CD1c-positive myeloid dendritic cell (primary cell): ENCODE results near the gene C6orf132.
A peak's percentile ranks its signal among the peaks of the same experiment; 100 is the strongest.

Experiments used
- DNase-seq: peaks from one replicate; pipeline ENCODE4 v3.0.0-alpha.2; 2016; ENCODE audit errors: extremely low spot score

Gene C6orf132

DNA sequence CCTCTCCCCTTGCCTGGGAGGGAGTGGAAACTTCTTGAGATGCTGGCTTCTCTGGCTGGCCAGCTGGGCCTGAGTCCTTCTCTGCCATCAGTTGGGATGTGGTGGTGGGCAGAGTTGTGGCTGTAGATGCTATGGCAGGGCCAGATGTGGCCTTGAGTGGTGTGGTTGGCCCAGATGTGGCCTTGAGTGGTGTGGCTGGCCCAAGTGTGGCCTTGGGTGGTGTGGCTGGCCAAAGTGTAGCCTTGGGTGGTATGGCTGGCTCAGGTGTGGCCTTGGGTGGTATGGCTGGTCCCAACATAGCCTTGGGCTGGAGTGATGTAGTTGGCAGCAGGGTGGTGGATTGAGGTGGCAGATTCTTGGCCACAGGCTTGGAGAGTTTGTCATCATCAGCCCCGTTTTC is 36.7 kb downstream of the C6orf132 start:
- no peak for DNase-seq

- no peak for DNase-seq
These were observed 37.2 kb downstream of the C6orf132 start for GRCh38 chr6:42105156-42105648.

GRCh38 chr6:42104804-42105125 is 37.7 kb downstream of the C6orf132 start:
- no peak for DNase-seq

- DNase-seq = peak; percentile 62
These were observed 38.2 kb downstream of the C6orf132 start for GRCh38 chr6:42104095-42104803.

- no peak for DNase-seq
These were observed 38.7 kb downstream of the C6orf132 start for GRCh38 chr6:42103753-42104094.

- no peak for DNase-seq
These were observed 39.2 kb downstream of the C6orf132 start for GRCh38 chr6:42103216-42103615.

- DNase-seq = no peak
These were observed 41.2 kb downstream of the C6orf132 start for GRCh38 chr6:42101186-42101657.

DNA sequence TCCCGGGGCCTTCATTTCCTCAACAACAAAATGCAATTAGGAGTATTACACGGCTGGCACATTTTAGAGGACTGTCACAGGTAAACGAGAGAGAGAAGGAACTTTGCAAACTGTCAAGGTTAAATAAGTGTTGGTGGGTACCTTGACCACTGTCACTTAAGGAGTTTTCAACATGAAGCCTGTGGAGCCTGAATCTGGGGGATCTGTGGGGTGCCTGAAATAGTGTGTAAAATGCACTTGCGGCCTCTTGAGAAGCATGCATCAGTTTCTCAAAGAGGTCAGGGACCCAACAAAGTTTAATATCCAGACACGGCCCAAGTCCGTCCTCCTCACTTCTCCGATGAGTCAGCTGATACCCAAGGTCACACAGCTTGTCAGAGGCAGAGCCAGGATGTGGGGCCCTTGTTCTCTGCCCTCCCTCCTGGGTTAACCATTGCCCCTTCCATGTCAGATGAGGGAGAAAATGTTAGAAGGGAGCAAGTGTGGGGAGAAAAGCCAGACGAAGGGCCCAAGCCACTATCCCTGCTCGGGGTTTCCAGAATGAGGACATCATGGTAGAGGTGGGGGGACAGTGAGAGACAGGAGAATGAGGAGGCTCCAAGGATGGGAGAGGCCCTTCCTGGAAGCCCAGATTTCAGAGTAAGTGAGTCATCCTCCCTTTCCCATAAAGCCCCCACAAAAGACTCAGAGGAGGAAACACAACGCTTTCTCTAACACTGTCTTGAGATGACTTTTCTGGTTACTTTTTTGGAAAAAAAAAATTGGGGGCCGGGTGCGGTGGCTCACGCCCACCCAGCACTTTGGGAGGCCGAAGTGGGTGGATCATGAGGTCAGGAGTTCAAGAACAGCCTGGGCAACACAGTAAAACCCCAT is 42.2 kb downstream of the C6orf132 start:
- no peak for DNase-seq

- no peak for DNase-seq
These were observed 42.9 kb downstream of the C6orf132 start for GRCh38 chr6:42099340-42100028.

- DNase-seq = no peak
These were observed 46.5 kb downstream of the C6orf132 start for GRCh38 chr6:42095776-42096541.

DNA sequence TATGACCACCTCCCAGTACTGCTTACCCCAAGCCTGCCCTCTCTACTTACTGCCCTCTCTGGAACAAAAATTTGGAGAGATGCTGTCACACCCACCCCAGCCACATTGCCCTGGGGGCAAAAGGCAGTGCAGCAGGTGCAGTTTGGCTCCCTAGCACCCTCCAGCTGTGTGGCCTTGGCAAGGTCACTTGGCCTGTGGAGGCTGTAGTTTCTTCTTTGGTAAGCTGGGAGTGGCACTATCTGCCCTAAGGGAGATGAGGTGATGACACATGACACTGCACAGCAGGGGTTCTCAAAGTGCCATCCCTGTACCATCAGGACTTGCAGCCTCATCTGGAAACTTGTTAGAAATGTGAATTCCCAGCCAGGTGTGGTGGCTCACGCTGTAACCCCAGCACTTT is 47.3 kb downstream of the C6orf132 start:
- no peak for DNase-seq

DNA sequence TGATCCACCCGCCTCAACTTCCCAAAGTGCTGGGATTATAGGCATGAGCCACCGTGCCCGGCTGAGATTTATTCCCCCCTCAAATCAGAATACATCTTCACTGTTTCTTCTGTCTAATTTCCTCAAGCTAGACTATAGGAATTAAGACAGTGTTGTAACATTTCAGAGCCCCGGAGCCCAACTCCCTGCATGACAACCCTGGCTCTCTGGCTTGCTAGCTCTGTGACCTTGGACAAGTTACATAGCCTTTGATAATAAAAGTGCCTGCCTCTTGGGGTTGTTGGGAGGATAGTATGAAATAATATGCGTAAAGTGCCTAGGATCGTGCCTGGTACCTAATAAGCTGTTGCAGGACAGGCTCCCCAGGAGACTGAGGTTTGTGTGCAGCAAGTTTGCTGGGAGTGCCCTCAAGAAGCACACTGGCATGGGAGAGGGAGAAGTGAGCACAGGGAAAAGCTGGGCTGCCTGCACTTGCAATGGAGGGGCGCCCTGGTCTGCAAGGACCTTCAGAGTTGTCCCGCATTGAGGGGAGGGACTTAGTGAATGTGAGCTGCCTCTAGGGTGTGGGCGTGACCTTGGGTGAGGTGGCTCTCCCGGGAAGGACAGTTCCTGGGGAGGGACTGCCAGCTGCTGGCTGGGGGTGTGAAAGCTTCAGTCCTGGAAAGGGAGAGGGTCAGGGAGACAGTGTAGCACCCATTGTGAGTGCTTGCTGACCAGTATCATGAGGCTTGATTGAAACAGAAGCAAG is 48.7 kb downstream of the C6orf132 start:
- no peak for DNase-seq

- no peak for DNase-seq
These were observed 50.7 kb downstream of the C6orf132 start for GRCh38 chr6:42091718-42092023.

DNA sequence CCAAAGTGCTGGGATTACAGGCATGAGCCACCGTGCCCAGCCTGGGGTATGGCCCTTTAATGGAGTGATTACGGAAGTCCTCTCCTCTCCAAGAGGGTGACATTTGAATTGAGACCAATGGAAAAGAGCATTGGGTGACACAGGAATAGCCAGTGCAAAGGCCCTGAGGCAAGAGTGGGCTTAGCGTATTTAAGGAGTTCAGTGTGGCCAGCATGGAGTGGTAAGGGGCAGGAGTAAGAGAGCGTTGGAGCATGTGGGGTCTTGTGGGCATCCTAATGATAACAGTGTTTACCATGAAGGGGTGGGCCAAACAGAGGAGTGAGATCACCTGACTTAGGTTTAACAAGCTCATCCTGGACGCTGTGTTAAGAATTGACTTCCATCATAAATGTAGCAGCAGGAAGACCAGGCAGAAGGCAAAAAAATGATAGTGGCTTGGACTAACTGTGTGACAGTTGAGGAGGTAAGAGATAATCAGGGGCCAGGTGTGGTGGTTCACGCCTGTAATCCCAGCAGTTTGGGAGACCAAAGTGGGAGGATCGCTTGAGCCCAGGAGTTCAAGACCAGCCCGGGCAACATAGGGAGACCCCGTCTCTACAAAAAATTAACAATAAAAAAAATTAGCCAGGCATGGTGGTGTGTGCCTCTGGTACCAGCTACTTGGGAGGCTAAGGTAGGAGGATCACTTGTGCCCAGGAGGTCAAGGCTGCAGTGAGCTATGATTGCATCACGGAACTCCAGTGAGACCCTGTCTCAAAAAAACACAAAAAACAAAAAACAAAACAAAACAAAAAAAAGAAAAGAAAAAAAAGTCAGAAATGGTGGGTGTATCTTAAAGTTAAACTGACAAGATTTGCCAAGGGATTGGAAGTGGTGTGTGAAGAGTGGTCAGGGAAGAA is 51.4 kb downstream of the C6orf132 start:
- DNase-seq = no peak

- no peak for DNase-seq
These were observed 54.3 kb downstream of the C6orf132 start for GRCh38 chr6:42088101-42088591.

GRCh38 chr6:42086046-42087035 is 56.1 kb downstream of the C6orf132 start:
- DNase-seq = no peak

DNA sequence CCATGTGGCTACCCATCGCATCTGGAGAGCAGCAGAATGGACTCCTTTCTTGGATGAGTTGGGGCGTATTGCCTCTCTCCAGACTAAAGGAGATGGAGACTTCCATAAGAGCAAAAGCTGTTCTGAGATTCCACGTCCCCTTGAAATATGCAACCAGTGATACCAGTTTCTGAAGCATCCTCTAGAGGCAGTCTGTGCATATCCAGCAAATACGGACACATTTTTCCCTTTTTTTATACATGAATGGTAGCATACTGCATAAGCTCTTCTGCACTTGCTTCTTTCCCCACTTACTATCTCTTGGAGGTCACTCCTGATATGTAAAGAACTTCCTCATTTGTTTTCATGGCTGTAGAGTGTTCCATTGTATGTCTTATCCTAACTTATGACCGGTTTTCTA is 57.5 kb downstream of the C6orf132 start:
- no peak for DNase-seq

- DNase-seq = no peak
These were observed 58.9 kb downstream of the C6orf132 start for GRCh38 chr6:42083530-42083929.
